ENCODE measurements around the gene TIMM10B.
"Not testable (repeated sequence)": the region's sequence is repeated elsewhere in the genome, so short reads cannot be mapped to it uniquely, and the experiment has no call there.

Gene TIMM10B

DNA sequence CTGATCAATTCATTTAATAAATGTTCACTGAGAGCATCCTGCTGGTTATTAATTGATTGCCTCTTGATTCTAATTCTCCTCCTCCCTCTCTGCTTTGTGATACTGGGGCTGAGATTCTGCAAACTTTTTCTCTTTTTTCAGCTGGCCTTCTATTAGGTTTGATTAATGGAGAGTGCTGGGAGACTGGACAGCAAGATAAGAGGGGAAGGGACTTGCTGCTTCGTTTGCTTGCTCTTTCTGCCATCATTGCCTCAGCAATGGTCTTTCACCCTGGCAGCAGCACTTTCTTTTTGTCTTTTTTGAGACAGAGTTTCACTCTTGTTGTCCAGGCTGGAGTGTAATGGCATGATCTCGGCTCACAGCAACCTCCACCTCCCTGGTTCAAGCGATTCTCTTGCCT, 22.9 kb downstream of the TIMM10B start:
- in situ Hi-C loops (cut with HindIII; ENCODE audit: low sequenced_read_pairs), result no loop called here

DNA sequence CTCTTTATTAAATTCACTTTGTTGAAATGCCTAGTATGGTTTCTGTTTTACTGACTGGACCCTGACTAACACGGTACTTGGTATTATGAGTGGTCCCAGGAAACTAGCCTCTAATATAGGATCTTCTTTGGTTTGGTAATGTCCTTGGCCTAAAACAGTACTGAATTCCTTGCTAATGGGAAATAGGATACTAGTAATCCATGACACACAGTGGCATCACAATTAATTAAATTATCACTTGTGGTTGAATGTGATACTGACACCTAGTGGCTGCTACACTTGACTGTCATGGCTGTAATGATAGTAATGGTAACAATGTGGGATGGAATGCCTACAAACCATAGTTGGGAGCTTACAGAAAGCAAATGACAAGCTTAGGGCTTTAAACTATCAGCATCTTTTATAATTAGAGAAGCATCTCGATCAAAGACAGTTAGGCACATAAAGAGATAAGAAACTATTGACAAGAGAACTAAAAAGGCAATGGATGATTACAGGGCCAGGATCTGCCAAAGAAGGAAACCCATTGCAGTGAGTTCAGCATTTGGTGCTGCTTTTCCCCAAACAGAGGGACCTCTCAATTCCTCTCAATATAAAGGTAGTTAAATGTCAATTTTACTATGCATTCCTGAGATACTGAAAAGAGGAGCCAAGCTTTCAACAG, 24.4 kb downstream of the TIMM10B start:
- in situ Hi-C loops (cut with HindIII; ENCODE audit: low sequenced_read_pairs), result no loop called here

DNA sequence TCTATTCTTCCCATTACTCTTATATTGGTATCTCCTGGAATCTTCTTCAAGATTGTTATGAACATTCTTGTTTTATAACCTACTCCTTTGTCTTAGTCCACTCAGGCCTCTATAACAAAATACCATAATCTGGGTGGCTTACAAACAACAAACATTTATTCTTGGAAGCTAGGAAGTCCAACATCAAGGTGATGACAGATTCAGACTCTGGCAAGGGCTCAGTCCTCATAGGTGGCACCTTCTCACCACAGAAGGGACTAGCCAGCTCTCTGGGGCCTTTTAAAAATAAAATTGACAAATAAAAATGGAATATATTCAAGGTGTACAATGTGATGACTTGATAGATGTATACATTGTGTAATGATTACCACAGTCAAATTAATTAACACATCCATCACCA, 35.6 kb downstream of the TIMM10B start:
- in situ Hi-C loops (cut with HindIII; ENCODE audit: low sequenced_read_pairs), result no loop called here

- in situ Hi-C loops (cut with HindIII; ENCODE audit: low sequenced_read_pairs), result no loop called here
These were observed 39.0 kb downstream of the TIMM10B start for GRCh38 chr11:6520265-6520664.

- in situ Hi-C loops (cut with HindIII; ENCODE audit: low sequenced_read_pairs), result not testable (repeated sequence)
These were observed 40.6 kb downstream of the TIMM10B start for GRCh38 chr11:6521946-6522345.

GRCh38 chr11:6523253-6523652, 42.0 kb downstream of the TIMM10B start:
- in situ Hi-C loops (cut with HindIII; ENCODE audit: low sequenced_read_pairs), result no loop called here

- in situ Hi-C loops (cut with HindIII; ENCODE audit: low sequenced_read_pairs), result no loop called here
These were observed 45.3 kb downstream of the TIMM10B start for GRCh38 chr11:6526411-6527135.

DNA sequence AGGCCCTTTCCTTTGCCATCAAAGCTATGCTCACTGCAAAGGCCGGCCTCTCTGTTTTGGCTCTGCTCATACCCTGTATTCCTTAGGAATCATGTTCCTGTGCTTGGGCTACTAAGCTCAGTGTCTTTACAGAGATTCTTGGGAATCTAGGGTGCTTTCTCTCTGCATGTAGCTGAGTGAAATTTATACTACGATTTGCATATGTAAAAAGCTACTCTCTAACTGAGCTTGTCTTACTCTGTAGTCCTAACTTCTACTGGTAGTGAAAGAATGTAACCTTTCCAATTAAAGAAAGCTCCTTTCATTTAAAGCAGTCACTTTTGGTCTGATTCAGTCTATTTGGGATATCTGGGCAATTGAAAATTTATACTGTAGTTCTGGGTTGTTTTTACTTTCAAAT, 48.0 kb downstream of the TIMM10B start:
- in situ Hi-C loops (cut with HindIII; ENCODE audit: low sequenced_read_pairs), result no loop called here

DNA sequence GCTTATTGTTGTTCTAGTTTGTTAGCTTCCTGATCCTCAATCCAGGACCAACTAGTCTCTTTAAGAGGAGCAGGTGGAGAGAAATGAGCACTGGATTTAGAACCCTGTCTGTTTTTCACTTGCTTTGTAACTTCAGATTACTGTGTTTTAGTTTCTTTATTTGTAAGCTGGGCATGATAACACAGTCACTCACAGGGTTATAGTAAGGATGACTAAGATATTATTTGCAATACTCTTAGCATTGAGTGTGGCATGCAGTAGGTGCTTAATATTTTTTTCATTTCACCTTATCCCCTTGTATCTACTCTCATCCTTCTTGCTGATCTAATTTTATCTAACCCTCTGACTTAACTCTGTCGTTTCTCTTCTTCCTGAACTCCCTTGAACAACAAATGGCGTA, 49.5 kb downstream of the TIMM10B start:
- in situ Hi-C loops (cut with HindIII; ENCODE audit: low sequenced_read_pairs), result no loop called here

GRCh38 chr11:6531267-6531752, 50.0 kb downstream of the TIMM10B start:
- in situ Hi-C loops (cut with HindIII; ENCODE audit: low sequenced_read_pairs), result no loop called here
